NAMALWA (cell line): ENCODE data around the gene TMEM97.

ENCODE experiments used
- DNase-seq: peaks from one replicate; pipeline ENCODE4 v3.0.0-alpha.2; 2015; ENCODE audit warnings: low spot score

The TMEM97 gene

DNA sequence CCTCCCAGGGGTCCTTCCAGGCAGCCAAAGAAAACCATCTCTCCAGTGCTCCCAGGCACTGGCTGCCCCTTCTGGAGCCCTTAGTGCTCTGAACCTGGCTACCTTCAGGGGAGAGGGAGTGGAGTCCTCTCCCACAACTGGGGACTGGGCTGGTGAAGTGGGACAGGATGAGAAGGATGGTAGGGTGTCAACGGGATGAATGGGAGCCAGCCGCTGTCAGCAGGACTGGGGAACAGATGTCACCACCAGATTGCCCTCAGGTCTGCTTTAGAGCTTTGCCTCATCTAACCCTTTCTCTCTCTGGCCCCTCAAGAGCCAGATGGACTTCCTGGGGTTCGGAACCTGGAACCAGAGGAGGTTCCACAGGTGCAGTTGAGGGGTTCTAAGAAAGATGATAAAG is 46.5 kb downstream of the TMEM97 start:
- DNase-seq = no peak

DNA sequence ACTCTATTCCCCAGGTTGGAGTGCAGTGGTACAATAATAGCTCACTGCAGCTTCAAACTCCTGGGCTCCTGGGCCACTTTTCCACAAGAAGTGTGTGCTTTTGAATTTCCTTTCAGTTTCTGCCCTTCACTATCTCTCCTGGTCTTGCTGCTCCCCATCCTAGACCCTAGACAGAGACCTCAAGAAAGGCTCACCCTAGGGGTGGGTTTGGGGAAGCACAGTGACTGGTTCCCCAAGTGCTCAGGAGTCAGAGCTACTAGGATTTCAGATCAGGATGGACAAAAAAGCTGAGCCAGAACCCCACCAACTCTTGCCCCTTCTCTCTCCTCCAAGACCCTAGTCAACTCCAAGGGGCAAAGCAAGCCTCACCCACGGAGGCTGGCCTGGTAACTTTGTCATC is 47.6 kb downstream of the TMEM97 start:
- DNase-seq = peak; percentile 54

DNA sequence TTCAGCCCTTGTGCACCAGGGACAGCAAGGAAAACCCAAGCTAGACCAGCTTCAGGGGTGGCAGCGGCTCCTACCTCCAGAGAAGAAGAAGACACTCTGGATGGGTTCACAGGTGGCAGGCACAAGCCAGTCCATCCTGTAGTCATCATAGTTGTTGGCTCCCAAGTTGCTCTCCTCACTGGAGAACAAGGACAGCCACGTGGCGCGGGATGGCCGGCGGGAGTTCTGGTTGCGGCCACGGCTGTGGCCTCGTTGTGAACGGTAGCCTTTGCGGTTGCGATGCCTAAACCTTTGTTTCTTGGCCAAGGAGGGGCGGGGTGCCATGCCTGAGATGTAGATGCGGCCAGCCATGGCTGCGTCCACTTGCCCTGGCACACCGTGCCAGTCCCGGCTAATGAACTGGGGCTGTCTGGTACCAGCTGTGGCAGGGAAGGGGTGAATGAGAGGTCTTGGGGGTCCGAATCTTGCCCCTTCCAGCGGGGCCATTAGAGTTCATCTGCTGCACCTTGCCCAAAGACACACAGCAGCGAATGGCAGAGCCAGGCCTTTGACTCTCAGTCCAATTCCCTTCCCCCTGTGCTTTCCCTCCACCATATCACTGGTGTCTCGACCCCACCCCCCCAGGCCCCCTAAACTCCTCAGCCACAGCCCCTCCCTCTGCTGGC is 48.8 kb downstream of the TMEM97 start:
- no peak for DNase-seq

DNA sequence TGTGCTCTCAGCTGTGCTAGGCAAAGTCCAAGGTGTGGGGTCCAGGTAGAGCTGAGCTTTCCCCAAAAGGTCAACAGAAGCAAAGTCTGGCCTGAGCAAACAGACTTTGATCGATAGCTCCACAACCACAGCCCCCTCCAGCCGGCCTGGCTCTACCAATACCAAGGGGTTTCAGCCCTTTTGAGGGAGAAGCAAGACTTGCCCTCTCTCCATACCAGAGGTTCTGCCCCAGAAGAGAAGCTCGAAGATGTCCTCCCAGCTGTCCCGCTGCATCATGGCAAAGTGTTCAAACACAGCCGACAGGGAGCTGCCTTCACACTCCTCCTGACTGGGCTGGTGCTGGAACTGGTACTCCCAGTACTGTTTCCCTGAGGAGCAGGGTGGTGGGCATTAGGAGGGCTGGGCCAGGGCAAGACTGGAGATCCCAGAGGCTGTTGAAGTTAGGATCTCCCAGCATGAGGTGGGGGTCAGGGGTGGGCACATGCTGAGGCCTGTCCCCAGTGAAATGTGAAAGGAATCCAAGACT is 49.4 kb downstream of the TMEM97 start:
- DNase-seq = no peak

DNA sequence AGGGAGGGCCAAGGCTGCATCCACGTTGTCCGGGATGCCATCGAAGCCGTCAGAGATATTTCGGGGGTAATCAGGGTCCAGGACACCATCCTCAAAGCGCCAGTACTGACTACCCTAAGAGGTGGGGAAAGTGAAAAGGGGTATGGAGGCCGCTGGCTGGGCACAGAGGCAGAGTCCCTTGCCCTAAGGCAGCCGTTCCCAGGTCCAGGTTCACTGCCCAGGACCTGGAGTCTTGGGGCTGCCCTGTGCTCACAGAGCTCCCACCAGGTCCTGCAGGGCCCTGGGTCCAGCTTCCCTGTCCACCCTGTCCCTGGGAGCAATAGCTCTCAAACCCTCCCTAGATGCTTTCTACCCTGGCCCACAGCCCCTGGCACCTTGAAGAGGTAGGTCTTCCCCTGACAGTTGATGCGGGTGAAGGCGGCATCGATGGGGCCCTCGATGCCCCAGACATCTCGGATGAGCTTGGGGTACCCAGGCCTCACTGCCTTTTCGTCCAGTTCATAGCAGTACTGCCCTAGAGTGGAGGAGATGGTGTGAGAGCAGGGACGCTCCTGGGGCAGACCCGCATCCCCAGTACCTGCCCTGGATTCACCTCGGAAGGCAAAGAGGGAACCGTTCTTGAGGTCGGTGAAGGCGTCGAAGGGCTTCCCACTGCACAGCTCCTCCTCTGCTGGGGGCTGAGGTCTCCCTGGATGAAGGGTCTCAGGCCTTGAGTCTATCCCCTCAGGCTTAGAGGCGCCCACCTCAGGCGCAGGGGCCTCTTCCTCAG is 50.1 kb downstream of the TMEM97 start:
- no peak for DNase-seq

DNA sequence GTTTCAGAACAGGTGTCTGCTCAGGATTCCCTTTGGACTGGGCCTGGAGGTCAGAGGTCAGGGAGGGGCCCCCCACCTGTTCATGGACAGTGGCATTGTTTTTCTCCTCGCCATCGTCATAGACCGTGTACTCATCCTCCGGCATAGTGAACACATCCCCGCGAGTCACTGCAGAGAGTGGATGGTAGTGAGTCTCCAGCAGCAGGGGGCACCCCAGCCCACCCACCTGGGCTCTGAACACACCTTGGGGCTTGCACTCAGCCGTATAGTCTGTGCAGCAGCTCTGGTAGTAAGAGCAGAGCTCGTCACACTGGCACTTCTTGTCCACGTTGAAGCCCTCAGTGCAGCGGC is 50.7 kb downstream of the TMEM97 start:
- no peak for DNase-seq

DNA sequence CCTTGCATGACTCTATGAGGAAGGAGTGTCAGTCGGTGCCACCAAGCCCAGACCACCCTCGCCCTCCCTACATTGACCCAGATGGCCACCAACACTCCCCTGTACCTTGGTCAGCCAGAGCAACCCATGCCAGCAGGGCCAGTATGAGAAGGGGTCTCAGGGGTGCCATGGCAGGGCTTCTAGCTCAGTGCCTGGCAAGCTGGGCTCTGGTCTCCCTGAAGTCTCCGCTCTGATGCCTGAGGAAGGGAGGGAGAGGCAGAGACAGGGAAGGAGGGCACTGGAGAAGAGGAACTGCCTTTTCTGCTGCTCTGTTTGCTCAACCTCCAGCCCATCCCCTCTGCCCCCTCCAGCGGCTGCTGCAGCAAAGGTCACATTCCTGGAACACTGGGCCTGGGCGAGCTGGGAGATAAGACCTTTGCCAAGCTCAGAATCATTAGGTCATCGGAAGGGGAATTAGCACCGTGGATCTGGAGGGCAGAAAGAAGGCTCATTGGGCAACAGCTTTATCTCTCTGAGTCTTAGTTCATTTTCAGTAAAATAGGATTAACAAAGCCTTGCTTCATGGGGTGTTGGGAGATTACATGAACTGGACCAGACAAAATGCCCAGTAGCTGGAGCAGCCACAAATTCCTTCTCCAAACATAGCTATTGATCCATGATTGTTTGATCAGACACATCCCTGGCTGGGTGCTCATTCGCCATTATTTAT is 51.2 kb downstream of the TMEM97 start, which contains the start of gene VTN:
TSS of gene VTN (minus strand) at position 273 of the 709 bp plus-strand sequence. CDS start at position 169, 104 bp downstream.
- DNase-seq = no peak

DNA sequence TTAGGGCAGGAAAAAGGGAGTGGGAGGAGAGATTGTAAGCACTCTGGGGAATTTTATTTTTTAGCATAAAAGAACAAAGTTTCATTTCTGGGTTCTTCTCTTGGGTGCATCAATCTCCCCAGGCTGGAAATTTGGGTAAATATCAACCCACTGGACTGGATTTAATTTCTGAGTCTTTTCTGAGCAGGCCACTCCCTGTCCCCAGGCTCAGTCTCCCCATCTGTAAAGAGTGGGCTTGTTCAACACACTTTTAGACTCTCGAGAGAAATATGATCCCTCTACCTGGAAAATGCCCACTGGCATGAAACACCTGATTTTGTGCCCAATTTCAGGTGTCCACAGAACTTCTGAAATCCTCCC is 51.7 kb downstream of the TMEM97 start:
- DNase-seq = no peak

DNA sequence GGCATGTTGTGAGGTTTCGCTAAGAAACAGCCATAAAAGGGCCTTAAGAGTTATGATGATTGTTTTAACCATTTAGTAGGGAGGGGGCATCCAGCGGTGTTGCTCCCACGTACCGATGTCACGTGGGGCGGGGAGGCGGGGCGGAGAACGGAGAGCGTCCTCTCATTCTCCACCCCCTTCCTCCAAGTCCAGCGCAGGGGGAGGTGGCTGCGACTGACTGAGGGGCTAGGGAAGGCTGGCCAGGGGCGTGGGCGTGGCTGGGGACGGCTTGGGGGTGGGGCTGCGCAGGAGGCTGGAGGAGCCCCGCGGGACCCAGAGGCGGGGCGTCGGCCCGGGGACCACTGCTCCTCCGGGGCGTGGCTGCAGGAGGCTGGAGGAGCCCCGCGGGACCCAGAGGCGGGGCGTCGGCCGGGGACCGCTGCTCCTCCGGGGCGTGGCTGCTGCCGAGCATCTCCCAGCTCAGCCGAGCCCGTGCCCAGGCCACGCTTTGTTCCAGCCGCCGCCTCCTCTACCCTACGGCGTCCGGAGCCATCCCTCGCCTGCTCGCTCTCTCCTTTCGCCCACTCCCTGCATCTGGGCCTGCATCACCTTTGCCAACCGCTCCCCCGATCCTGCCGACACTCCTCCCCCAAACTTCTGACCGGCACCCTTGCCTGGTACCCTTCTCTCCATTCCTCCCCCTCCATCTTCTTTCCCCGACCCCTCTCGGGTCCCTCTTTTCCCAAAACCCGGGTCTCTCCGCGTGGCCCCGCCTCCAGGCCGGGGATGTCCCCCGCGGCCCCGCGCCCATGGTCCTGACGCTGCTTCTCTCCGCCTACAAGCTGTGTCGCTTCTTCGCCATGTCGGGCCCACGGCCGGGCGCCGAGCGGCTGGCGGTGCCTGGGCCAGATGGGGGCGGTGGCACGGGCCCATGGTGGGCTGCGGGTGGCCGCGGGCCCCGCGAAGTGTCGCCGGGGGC is 52.5 kb downstream of the TMEM97 start, which contains the start of gene SARM1:
TSS of gene SARM1 (plus strand) at position 450 of the 958 bp plus-strand sequence. CDS start at position 789, 339 bp downstream.
- DNase-seq = peak; percentile 92

DNA sequence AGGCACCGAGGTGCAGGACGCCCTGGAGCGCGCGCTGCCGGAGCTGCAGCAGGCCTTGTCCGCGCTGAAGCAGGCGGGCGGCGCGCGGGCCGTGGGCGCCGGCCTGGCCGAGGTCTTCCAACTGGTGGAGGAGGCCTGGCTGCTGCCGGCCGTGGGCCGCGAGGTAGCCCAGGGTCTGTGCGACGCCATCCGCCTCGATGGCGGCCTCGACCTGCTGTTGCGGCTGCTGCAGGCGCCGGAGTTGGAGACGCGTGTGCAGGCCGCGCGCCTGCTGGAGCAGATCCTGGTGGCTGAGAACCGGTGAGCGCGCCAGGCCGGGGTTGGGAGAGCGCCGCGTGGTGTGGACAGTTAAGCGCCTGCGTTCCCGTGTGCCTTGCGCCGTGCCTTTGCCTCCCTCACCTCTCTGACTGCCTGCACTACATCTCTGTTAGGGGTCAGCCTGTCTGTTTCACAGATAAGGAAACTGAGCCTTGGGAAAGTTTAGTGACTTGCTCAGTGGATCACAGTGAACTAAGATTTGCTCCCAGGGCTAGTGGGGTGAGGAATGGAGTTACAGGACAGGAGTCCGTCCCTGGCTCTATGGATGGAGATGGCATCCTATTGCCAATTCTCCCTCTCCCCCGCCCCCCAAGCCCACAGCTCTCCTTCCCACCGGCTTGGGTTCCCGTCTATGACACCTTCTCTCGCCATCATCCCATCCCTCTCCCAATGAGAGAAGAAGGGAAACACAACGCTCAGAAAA is 53.4 kb downstream of the TMEM97 start:
- DNase-seq = no peak

DNA sequence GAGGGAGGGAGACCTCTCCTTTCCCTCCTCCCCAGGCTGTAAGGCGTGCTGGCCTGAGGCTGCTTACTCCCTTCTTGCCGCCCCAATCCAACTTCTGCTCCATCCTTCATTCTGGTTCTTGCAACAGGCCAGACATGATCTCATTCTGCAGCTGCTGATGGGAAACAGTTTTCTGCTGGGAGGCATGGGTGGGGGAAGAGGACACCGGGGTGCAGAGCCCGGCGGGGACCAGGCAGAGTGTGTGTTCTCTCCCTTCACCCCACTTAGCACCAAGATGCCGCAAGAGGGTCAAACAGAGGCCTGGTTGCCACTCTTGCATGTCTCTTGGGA is 53.9 kb downstream of the TMEM97 start:
- DNase-seq = no peak
